NK-92 (cell line): ENCODE results near the gene AGAP1.

Experiments used
- DNase-seq: peaks from one replicate; lab custom pipeline; 2025; ENCODE audit not compliant: unreplicated experiment; lab: John Stamatoyannopoulos, UW

The AGAP1 gene

DNA sequence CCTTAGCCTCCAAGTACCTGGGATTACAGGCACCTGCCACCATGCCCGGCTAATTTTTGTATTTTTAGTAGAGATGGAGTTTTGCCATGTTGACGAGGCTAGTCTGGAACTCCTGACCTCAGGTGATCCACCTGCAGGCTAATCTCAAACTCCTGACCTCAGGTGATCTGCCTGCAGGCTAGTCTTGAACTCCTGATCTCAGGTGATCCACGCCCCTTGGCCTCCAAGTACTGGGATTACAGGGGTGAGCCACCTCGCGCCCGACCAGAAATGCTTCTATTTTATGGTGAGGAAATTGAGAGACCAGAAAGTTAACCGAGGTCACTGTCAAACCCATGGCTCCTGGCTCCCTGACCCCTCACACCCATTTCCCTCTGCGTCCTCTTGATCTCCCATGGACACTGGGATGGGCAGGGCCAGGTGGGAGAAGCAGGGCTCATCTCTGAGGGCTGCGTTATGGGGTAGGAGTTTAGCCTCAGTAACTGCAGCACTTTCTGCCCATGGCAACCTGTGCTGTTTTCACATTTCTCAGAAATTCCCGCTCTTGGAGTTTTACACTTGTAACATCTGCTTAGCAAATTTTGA, 210.0 kb downstream of the AGAP1 start:
- no peak for DNase-seq

DNA sequence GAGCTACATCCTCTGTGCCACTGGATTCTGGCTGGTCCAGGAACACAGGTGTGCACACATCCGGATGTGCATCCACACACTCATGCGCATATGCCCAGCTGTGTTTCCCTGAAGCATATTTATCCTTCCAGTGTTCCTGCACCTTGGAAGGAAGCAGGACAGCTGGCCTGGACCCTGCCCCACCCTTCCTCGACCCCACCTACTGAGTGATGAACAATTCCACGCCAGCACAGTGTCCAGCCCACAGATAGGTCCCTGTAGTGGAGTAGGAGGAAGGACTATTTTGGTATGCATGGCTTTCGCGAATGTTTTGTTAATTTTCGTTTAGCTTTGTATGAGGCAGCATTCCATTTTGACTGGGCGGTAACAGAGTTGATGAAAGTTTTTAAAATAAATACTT, 211.5 kb downstream of the AGAP1 start:
- DNase-seq, result no peak

DNA sequence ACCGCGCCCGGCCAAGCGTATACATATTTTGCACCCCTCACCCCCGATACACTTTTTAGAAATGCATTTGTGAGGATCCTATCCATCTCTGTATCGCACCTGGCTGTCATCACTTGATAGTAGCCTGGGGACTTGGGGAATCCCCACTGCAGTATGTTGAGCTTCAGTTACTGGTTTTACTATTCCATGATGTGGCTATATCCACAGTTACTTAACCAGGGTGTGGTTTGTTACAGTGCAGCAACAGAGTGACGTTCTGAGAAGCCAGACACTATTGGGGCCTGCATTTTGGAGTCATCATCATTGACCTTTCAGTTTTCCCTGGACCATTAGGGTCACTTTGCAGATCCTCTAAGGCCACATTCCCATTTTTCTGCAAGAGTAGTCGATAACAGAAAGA, 212.7 kb downstream of the AGAP1 start:
- no peak for DNase-seq

DNA sequence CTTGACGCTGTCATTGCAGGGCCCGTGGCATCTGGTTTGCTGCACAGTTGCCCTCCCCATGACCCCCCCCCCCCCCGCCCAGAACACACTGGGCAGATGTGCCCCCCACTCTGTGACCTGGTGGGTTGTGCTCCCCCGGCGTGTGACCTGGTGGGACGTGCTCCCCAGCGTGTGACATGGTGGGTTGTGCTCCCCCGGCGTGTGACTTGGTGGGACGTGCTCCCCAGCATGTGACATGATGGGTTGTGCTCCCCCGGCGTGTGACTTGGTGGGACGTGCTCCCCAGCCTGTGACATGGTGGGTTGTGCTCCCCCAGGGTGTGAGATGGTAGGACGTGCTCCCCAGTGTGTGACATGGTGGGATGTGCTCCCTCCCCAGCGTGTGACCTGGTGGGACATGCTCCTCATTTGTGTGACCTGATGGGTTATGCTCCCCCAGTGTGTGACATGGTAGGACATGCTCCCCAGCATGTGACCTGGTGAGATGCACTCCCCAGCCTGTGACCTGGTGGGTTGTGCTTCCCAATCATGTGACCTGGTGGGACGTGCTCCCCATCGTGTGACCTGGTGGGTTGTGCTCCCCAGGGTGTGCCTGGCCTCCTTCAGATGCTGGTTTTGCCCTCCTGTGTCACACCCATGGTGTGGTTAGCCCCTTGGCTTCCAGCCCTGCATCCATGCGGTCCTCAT, 213.7 kb downstream of the AGAP1 start:
- DNase-seq, result no peak

DNA sequence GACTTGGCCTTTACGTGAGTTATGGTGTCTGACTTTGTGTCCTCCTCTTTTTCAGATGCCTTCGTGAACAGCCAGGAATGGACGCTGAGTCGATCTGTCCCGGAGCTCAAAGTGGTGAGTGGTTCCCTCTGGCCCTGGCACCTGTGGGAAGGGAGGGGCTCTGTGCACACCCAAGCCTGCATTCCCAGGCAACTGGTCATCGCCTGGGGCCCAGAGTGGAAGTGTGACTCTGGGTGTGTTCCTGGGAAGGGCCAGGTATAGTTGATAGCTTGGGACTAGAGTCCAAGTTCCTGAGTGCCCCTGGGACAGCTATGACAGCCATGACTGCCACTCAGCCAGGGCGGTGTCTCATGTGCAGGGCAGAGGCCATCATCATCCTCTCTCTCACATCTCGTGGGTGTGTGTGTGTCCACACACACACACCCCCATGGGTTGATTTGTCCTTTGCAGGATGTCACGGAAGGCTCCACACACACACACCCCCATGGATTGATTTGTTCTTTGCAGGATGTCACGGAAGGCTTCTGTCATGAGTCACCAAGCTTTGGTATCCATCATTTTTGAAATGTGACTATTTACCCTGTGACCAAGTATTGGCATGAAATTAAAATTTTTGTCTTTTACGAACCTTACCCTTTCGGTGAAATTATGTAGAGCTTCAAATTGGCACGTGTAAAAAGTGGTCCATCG, 215.4 kb downstream of the AGAP1 start:
- DNase-seq, result no peak

DNA sequence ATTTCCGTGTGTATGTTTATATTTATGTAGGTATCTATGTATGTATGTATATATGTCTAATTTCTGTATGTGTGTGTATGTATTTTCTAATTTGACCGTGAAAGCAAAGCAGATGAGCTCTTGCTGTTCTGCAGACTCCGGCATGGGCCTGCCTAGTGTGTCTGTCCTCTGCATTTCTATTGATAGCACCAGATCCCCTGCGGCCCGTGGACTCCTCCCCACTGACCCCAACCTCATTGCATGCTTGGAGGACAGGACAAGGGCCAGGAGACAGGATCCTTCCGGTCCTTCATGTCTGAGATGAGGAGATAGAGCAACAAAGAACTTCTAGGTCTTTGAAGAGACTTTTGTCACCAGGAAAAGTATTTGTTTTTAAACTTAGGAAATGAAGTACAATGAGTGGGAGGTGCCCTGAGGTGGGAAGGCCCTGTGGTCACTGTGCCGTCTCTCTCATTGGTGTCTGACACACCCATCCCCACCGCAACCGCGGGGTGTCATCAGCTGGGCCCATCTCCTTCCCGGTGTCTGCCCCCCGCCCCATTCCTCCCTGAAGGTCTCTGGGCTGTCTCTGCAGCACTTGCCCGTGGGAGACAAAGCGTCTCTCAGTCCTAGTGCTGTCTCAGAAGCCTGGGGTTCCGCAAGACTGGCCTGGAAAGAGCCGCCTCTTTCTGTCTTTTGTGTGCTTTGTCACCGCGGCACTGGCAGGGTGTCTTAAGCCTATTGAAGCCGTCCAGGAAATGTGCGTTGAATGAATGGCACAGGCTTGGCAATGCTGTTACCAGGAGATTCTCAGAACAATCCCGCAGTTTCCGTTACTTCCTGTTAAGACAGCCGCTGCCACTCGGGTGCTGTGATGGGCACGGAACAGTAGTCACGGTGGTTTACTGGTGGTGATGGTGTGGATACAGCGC, 216.4 kb downstream of the AGAP1 start:
- DNase-seq, result no peak

DNA sequence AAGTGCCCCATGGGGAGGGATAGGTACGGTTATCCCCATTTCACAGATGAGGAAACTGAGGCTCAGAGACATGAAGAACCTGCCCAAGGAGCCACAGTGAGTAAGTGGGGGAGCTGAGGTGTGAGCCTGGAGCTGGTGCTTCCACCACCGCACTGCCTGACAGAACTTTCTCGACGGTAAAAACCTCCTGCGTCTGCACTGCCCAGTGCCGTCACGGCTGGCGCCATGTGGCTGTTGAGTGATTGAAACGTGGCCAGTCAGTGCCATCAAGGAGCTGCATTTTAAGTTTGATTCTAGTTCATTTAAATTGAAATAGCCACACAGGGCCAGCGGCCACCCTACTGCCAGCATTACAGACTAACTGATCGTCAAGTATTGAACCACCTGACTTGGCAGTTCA, 217.1 kb downstream of the AGAP1 start:
- no peak for DNase-seq

DNA sequence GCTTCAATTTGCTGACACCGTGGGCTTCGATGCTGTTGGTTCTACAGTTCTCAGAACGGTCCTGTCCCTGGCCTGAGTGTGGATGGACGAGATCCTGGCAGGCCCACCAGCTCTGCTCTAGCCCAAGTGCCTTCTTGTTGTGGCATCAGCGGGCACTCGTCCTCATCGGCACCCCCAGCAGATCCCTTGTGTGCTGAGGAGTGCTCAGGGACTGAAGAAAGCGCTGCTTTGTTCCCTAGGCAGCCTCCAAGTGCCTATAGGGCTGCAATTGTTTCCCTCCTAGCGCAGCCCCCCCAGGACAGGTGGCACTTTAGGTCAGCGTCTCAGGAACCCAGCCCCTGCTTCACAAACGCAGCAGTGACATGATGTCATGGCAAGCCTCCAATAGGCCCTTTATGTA, 217.7 kb downstream of the AGAP1 start:
- no peak for DNase-seq

DNA sequence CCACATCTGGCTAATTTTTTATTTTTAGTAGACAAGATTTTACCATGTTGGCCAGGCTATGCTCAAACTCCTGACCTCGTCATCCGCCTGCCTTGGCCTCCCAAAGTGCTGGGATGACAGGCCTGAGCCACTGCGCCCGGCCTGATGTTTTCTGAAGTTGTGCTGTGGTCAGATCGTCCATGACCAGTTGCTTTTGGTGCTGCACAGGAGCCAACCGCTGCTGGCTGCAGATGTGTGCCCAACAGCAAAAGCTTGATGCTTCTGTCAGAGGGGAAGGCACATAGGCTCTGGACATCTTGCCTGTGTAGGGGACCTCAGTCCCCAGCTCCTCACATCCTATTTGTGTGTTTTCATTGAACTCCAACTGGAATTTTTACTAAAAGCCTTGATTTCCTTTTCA, 218.3 kb downstream of the AGAP1 start:
- no peak for DNase-seq

DNA sequence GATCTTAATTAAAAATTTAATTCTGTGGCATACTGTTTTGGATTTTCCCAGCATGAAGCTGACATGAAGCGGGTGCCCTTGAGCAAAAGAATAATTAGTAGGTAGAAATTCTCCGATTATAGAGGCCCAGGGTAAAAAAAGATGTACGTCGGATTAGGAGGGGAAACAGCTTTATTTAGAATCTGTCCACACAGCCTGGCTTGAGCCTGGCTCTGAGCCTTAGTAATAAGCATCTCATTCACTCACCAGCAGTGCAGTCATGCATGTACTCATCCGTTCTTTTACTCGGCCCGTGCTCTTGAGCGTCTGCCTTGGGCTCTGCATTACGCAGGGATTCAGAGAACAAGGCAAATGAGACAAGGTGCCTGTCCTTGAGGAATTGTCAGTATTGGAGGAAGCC, 219.3 kb downstream of the AGAP1 start:
- no peak for DNase-seq

DNA sequence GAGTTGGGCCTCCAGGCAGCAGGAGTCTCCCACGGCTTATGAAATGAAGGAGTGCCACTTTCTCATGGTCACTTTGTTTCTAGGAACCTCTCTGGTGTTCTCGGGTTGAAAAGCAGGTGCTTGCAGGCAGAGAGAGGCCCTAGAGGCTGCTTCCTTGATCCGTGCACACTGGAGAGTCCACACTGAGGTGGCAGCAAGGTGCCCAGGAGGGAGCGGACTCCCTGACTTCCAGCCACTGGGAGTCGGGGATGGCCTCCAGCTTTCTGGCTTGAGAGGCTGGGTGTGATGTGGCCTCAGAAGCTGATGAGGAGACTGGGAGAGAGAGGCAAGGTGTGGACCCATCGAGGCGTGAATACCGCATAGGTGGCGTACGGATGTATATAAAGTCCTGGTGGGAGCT, 221.8 kb downstream of the AGAP1 start:
- DNase-seq, result no peak

DNA sequence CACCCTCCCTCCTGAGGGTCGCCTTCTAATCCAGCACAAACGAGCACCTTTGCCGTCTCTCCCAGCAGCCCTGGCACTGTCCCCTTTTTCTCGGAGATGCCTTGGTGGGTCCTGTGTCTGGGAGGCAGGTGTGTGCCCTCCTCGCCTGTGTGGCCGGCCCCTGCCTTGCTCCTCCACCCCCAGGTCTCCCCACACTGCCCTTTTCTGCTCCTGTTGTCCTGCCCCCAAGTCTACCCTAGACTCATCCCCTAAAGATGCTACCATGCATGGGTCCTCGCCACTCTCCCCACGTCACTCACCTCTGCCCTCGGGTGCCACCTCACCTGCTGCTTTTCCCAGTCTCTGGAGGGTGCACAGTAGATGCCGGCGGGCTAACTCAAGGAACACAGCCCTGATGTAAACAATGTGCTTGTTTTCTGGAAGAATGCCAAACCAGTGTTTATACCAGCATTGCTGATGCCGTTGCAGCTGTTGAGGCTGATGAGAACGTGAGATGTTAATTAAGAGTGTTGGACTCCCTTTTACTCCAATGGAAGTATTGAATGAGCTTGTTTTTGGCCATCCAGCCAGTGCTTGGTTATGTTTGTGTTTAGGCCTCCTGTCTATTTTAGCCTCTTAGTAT, 223.1 kb downstream of the AGAP1 start:
- no peak for DNase-seq

DNA sequence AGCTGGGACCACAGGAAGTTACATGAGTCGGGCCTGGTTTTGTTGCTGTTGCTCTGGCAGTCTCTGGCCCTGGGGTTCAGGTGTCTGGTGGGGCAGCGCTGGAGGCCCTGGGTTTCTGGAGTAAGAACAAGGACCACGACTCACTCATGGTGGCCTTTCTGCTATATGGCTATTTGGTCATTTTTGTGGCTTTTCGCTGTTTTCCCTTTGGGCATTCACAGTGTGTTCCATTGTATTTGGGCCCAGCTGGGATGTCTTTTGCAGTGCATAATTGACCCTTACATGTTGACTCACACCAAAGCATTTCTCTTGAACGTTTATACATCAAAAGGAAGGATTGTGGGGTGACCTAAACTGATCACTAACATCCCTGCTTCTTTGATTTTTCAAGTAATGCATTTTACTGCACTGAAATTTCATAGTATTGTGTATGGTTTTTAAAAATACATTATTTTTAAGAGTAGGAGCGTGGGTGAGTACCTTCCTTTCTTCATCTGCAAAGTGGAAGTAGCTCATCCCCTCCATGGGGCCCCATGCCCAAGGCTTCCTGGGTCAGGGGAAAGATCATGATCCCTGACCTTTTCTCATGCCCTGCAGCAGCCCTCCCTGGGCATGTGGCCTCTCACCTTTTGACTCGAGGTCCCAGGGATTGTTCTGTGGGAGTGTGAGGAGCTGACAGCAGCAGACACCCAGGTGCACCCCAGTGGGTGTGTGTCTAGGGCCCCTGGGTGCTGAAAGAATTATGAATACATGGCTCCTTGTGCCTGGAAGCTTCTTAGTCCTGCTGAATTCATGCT, 225.5 kb downstream of the AGAP1 start:
- DNase-seq, result no peak

DNA sequence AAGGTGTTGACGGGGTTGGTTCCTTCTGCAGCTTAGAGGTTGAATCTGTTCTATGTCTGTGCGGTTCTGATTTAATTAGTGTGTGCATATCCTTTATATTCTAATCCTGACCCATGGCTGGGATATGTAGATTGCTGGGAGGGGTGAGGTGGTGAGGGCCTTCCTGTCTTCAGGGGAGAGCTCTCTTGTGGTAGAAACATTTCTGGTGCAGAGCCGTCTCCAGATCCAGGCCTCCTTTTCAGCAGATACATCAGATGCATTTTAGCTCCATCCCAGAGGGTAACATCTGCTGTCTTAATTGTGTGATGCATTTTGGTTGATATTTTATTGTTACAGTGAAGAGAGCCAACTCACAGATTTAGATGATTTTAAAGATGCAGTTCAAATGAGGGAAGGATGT, 227.8 kb downstream of the AGAP1 start:
- DNase-seq, result no peak

DNA sequence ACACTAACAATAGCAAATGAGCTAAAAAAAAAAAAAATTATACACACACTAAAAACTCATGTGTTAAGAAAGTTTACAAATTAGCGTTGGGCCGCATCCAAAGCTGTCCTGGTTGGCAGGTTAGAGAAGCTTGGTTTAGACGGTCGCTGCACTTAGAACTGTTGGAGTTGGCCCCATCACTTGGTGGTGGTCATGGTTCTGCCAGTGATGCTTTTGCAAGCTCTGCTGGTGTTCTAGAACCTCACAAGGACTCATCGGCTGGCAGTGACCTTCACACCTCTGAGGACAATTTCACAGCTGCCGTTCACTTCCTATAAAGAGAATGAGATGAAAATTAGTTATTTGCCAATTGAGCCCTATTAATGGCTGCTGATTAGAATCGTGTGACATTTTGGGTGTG, 229.0 kb downstream of the AGAP1 start:
- DNase-seq, result no peak

DNA sequence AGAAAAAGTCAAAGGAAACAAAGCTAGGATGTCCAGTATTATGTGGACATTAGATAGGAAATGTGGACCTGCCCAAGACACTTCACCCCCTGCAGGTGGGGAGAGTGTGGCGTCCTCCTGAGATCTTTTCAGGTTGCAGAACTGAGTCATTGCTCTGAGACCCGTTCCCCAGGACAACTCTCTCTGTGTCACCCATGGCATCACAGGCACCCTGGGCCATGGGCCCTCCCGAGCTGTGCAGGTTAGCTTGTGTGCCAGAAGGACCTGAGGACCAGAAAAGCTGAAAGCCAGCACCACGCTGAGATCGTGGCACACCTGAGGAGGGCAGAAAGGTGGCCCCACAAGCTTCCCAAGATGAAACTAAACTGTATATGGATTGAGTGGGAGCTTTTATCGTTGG, 229.5 kb downstream of the AGAP1 start:
- DNase-seq, result no peak

DNA sequence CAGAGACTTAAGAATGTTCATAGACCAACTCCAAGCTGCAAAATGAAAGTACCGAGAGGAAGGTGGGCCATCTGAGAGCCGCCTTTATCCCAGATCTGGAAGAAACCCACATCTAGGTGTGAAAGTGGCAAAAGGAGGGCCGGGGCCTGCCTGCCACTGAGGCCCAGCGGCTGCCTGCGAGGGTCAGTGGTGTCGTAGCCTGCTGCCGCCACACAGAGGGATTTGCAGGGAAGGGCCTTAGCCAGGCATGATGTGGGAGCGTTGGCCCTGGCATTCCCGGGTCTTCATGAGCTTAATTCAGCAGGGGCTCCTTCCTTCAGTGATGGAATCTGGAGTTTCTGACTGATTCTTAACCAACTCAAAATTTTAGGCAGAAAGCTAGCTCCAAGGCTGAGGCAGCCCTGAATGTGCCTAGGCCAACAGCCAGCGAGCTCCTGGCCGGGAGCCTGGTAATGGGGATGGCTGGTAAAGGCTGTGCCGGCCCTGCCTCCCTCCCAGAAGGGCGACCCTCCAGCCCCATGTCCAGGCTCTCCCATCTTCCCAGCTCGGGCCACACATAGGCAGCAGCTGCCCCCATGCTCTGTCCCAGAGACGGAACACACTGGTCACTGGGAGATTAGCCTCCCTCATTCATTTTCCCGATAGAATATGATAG, 230.1 kb downstream of the AGAP1 start:
- no peak for DNase-seq

DNA sequence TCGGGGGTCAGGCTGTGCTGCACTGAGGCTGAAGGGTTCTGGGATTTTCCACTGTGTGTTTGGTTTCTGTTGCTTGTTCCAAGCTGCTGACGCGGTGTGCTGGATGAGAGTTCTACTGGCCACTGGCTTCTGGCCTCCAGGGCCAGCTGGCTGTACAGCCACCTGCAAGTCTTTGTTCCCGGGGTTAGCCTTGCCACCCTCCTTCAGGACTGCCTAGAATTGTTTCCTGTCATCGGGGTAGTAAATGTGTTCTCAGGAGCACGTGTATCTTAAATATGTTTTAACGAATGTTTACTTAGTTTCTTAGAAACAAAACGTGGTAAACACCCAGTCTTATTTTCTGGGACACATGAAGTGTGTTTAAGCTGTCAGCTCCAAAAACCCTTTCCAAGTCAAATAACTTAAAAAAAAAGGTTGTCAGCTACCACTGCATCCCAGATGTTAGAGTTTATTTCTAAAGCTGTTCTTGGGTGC, 231.2 kb downstream of the AGAP1 start:
- no peak for DNase-seq

DNA sequence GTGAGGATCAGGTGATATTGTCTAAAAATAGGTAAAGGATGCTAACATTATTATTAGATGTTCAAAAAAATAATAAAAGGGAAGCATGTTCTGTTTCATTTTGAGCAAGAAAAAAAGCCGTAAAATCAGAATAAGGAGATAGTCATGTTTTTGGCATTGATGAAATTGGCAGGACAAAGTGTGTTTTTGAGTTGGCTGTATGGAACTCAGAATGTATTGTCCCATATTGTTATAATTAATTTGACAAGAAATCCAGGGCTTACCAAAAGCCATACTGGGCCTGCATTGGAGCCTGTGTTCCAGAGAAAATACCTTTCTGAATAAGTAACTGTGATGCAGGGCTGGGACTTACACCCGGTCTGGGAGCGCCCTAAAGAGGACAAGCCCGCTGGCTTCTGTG, 232.0 kb downstream of the AGAP1 start:
- no peak for DNase-seq

DNA sequence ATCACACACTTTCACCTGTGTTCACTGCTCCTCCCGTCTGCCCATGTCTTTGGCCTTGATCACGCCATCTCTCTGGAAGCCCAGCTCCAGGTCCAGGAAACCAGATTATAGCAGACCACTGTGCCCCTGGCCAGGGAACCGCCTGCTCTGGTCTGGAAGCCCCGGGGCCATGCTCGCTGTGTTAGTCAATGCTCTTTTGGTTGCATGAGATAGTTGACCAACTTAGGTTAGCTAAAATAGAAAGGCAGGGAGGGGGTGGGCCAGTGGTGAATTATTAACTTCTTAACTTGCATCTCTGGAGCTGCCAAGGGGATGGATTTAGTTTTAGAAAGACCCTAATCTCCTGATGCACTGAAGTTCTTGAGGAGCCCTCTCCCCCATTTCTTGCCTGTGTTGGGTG, 232.7 kb downstream of the AGAP1 start:
- DNase-seq, result no peak
